HepG2 (cell line): ENCODE data around the gene POFUT1. TPM values are rescaled to one million over a fixed set of nuclear protein-coding genes. Genes with fewer than 3 reads are reported as not detected.

ENCODE experiments used
- BCLAF1 ChIP-seq: fragments of 450-650 bp; IDR thresholded peaks from 2 replicates; pipeline ENCODE4 v1.6.1; 2017; ENCODE audit warnings: mild to moderate bottlenecking
- CEBPG ChIP-seq: IDR thresholded peaks from 2 replicates; pipeline ENCODE4 v1.6.1; 2016
- DBP ChIP-seq: sonication (generic); formaldehyde crosslinking; IDR thresholded peaks from 2 replicates; pipeline ENCODE4 v1.4.0; 2020; ENCODE audit warnings: missing genetic modification reagents; ENCODE audit errors: not compliant biosample characterization
- GATAD2A ChIP-seq: IDR thresholded peaks from 2 replicates; pipeline ENCODE4 v1.6.1; 2016
- HOMEZ ChIP-seq: IDR thresholded peaks from 2 replicates; pipeline ENCODE4 v1.6.1; 2016; ENCODE audit warnings: low read depth
- MAFF ChIP-seq: IDR thresholded peaks from 2 replicates; pipeline ENCODE4 v1.6.1; 2011; ENCODE audit warnings: low read depth, low read length, improper control_type of control experiment
- MTERF4 ChIP-seq: sonication (generic); formaldehyde crosslinking; IDR thresholded peaks from 2 replicates; pipeline ENCODE4 v1.8.0; 2023; ENCODE audit warnings: mild to moderate bottlenecking, missing genetic modification reagents
- POGZ ChIP-seq: sonication (generic); formaldehyde crosslinking; IDR thresholded peaks from 2 replicates; pipeline ENCODE4 v1.4.0; 2020; ENCODE audit warnings: mild to moderate bottlenecking, missing genetic modification reagents
- REPIN1 ChIP-seq: sonication (generic); formaldehyde crosslinking; IDR thresholded peaks from 2 replicates; pipeline ENCODE4 v1.8.0; 2022; ENCODE audit warnings: missing genetic modification reagents, low read depth, mild to moderate bottlenecking, borderline replicate concordance
- RNF2 ChIP-seq: fragments of 450-650 bp; conservative IDR thresholded peaks from 2 replicates; pipeline ENCODE4 v1.6.1; 2016; ENCODE audit warnings: low read depth
- SAP130 ChIP-seq: IDR thresholded peaks from 2 replicates; pipeline ENCODE4 v1.6.1; 2016; ENCODE audit warnings: low read depth
- SIN3A ChIP-seq: IDR thresholded peaks from 2 replicates; pipeline ENCODE4 v1.6.1; 2011; ENCODE audit warnings: low read depth, mild to moderate bottlenecking, control low read depth, low read length, borderline replicate concordance
- SIX1 ChIP-seq: sonication (generic); formaldehyde crosslinking; IDR thresholded peaks from 2 replicates; pipeline ENCODE4 v1.4.0; 2020; ENCODE audit warnings: missing genetic modification reagents, borderline replicate concordance
- U2AF2 ChIP-seq: fragments of 200-400 bp; formaldehyde crosslinking; IDR thresholded peaks from 2 replicates; pipeline ENCODE4 v1.6.1; 2017; ENCODE audit warnings: low read depth, mild to moderate bottlenecking, low read length
- ZBTB33 ChIP-seq: sonication (generic); formaldehyde crosslinking; IDR thresholded peaks from 2 replicates; pipeline ENCODE4 v1.4.0; 2020; ENCODE audit warnings: missing genetic modification reagents
- ZNF224 ChIP-seq: sonication (generic); formaldehyde crosslinking; IDR thresholded peaks from 2 replicates; pipeline ENCODE4 v1.5.0; 2020; ENCODE audit warnings: mild to moderate bottlenecking, missing genetic modification reagents
- ZNF232 ChIP-seq: sonication (generic); formaldehyde crosslinking; IDR thresholded peaks from 2 replicates; pipeline ENCODE4 v1.4.0; 2020; ENCODE audit warnings: missing genetic modification reagents, borderline replicate concordance
- ZNF251 ChIP-seq: sonication (generic); formaldehyde crosslinking; IDR thresholded peaks from 2 replicates; pipeline ENCODE4 v1.9.0; 2021; ENCODE audit warnings: mild to moderate bottlenecking, missing genetic modification reagents
- ZNF333 ChIP-seq: sonication (generic); formaldehyde crosslinking; IDR thresholded peaks from 2 replicates; pipeline ENCODE4 v1.4.0; 2020; ENCODE audit warnings: mild to moderate bottlenecking, missing genetic modification reagents, borderline replicate concordance
- ZNF350 ChIP-seq: sonication (generic); formaldehyde crosslinking; IDR thresholded peaks from 2 replicates; pipeline ENCODE4 v1.4.0; 2020; ENCODE audit warnings: mild to moderate bottlenecking, low read depth, missing genetic modification reagents, borderline replicate concordance
- ZNF512 ChIP-seq: sonication (generic); formaldehyde crosslinking; IDR thresholded peaks from 2 replicates; pipeline ENCODE4 v1.4.0; 2020; ENCODE audit warnings: mild to moderate bottlenecking, missing genetic modification reagents
- ZNF580 ChIP-seq: IDR thresholded peaks from 2 replicates; pipeline ENCODE4 v1.6.1; 2016; ENCODE audit warnings: low read depth, borderline replicate concordance
- polyA plus RNA-seq, 8 experiments: library from polyadenylated mRNA; depleted of rRNA in 3 of 8; stranded (reverse) in 7 of 8; unstranded in 1 of 8; fragments of >200 nt; fragmentation: Illumina TruSeq in 4 of 8; extraction: Trizol in 4 of 8; gene quantifications; 2 replicates each; pipeline versions ENCODE4 v1.2.1 to v1.2.3, GENCODE V29; 2011 to 2016; ENCODE audit warnings: low read depth in 4 of 8, missing spikeins in 1 of 8, mixed read lengths in 1 of 8; ENCODE audit not compliant: insufficient read depth in 1 of 8
- total RNA-seq, 5 experiments: library from RNA; depleted of rRNA; stranded (reverse); fragments of >200 nt; fragmentation: Illumina TruSeq; extraction: Trizol; gene quantifications; 2 replicates each; pipeline ENCODE4 v1.2.3, GENCODE V29; 2016; ENCODE audit warnings: low read depth in 1 of 5

POFUT1 gene
- total and polyA plus RNA-seq, 2 of the 13 experiments (the other 11 are each of a cell fraction or from before 2014, with no cell fraction given) = 35.5 to 58.3 TPM

- TF ChIP-seq SAP130 (CRISPR knock-in tag) (no peak), SIN3A (no peak), ZNF251 (CRISPR knock-in tag) (no peak), CEBPG (CRISPR knock-in tag) (no peak), MTERF4 (CRISPR knock-in tag) (peak; percentile 16), DBP (CRISPR knock-in tag) (no peak), ZNF333 (CRISPR knock-in tag) (no peak), ZNF224 (no peak), ZNF350 (no peak), BCLAF1 (no peak), SIX1 (CRISPR knock-in tag) (no peak), GATAD2A (CRISPR knock-in tag) (no peak), REPIN1 (CRISPR knock-in tag) (no peak), MAFF (no peak), ZNF580 (CRISPR knock-in tag) (no peak), HOMEZ (no peak), ZNF232 (no peak), ZNF512 (CRISPR knock-in tag) (no peak), U2AF2 (no peak), ZBTB33 (CRISPR knock-in tag) (no peak), RNF2 (no peak), POGZ (CRISPR knock-in tag) (peak; percentile 11; the same call in 1 of the 2 replicates)
Measured at GRCh38 chr20:32181606-32182005, 26.1 kb upstream of the POFUT1 start (continued).
